Lower leg skin (tissue), 3 donors: ENCODE results near the gene RMC1.

Source experiments
- POLR2A ChIP-seq, 2 donors: fragments of 450-650 bp; IDR thresholded peaks; one replicate each; pipeline ENCODE4 v1.6.1; 2016 to 2017; ENCODE audit warnings: antibody characterized with exemption in 2 of 2, mild to moderate bottlenecking in 1 of 2, moderate library complexity in 1 of 2
- TF ChIP-seq, protein P1 (sequence below), 3 donors: fragments of 450-650 bp; IDR thresholded peaks; one replicate each; pipeline ENCODE4 v1.5.1; 2016; ENCODE audit warnings: antibody characterized with exemption in 3 of 3, mild to moderate bottlenecking in 3 of 3, moderate library complexity in 2 of 3

DNA sequence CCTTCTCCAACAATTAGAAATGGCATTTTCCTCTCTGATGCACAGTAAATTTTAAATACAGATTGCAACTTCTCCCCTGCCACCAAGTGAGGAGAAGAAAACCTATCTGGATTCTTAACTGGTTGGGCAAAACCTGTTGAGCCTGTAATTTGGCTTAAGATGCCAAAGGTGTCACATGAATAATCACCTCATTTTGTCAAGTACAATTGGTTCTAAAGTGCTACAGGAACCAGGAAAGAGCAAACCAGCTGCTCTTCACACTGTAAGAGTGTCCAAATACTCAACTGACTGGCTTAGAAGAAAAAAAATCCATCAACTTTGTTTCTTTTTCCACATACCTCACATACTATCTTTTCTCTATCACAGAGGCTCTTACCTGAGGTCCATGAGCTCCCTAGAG lies 47.6 kb downstream of the RMC1 start:
- no peak for TF ChIP-seq POLR2A (IDR thresholded peaks at IDR 0.05)
- TF ChIP-seq, protein P1, sequence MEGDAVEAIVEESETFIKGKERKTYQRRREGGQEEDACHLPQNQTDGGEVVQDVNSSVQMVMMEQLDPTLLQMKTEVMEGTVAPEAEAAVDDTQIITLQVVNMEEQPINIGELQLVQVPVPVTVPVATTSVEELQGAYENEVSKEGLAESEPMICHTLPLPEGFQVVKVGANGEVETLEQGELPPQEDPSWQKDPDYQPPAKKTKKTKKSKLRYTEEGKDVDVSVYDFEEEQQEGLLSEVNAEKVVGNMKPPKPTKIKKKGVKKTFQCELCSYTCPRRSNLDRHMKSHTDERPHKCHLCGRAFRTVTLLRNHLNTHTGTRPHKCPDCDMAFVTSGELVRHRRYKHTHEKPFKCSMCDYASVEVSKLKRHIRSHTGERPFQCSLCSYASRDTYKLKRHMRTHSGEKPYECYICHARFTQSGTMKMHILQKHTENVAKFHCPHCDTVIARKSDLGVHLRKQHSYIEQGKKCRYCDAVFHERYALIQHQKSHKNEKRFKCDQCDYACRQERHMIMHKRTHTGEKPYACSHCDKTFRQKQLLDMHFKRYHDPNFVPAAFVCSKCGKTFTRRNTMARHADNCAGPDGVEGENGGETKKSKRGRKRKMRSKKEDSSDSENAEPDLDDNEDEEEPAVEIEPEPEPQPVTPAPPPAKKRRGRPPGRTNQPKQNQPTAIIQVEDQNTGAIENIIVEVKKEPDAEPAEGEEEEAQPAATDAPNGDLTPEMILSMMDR (IDR thresholded peaks at IDR 0.05) = no peak
